GM23248 (cell line): Measurements from ENCODE around the gene PPHLN1.

ENCODE experiments used
- EZH2 ChIP-seq: fragments of 200-600 bp; sonication (generic); IDR thresholded peaks from 2 replicates; pipeline ENCODE4 v1.6.1; 2018; ENCODE audit warnings: antibody characterized with exemption, mild to moderate bottlenecking; ENCODE audit not compliant: insufficient read depth, poor library complexity, severe bottlenecking
- EZH2phosphoT487 ChIP-seq: fragments of 200-600 bp; sonication (generic); IDR thresholded peaks from 2 replicates; pipeline ENCODE4 v1.6.1; 2018; ENCODE audit warnings: antibody characterized with exemption, moderate library complexity, mild to moderate bottlenecking, low read depth; ENCODE audit not compliant: insufficient read depth

DNA sequence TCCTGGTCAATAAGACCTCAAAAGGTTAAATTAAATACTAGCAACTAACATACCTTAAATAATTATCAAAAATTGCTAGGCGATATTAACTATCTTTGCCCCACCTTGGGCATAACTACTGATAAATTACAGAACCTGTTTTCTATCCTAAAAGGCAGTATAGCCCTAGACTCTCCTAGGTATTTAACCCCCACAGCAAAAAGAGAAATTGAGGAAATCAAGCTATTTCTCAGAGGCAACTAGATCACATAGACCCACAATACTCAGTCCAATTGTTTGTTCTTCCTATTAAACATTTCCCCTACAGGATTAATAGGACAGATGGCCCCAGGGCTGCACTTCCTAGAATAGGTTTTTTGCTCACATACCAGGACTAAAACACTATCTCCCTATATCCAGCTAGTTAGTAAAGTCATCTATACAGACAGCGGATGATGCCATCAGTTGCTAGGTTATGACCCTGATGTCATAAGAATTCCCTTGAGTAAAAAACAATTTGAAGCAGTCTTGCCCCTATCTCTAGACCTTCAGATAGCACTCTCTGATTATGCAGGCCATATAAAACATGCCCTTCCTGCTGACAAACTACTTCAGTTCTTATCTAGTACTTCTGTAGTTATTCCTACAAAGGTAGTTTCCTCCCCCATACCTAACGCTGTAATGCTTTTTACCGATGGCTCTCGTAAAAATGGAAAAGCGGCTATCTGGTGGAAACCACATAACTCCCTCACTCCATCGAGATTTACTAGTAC is 118.4 kb downstream of the PPHLN1 start:
- TF ChIP-seq EZH2 (no peak), EZH2phosphoT487 (no peak)
